OCI-LY1 (cell line): ENCODE data around the gene SYT6.

Experiments used
- H2AFZ ChIP-seq: fragments of 200-600 bp; sonication (generic), shearing (Covaris generic); 2 replicates; pipeline ENCODE4 v1.6.0; 2014; ENCODE audit warnings: antibody characterized with exemption, mild to moderate bottlenecking, low read length
- H3F3A ChIP-seq: fragments of 200-600 bp; sonication (generic), shearing (Covaris generic); 2 replicates; pipeline ENCODE4 v1.6.0; 2014; ENCODE audit warnings: mild to moderate bottlenecking, antibody characterized with exemption, low read length, moderate library complexity; ENCODE audit not compliant: insufficient read depth
- H3K27ac ChIP-seq: fragments of 200-600 bp; sonication (generic); 2 replicates; pipeline ENCODE4 v1.5.1; 2014; ENCODE audit warnings: low read length, mixed run types, mild to moderate bottlenecking, low read depth; ENCODE audit not compliant: poor library complexity, severe bottlenecking
- H3K27me3 ChIP-seq: fragments of 200-600 bp; sonication (generic); 2 replicates; pipeline ENCODE4 v1.6.0; 2014; ENCODE audit warnings: antibody characterized with exemption, mild to moderate bottlenecking, low read length, moderate library complexity; ENCODE audit not compliant: insufficient read depth
- H3K36me3 ChIP-seq: fragments of 200-600 bp; sonication (generic); 2 replicates; pipeline ENCODE4 v1.6.1; 2014; ENCODE audit warnings: mild to moderate bottlenecking, antibody characterized with exemption, low read length, moderate library complexity, mixed read lengths; ENCODE audit not compliant: insufficient read depth
- H3K4me1 ChIP-seq: fragments of 200-600 bp; sonication (generic); 2 replicates; pipeline ENCODE4 v1.5.1; 2014; ENCODE audit warnings: mild to moderate bottlenecking, low read length, moderate library complexity; ENCODE audit not compliant: insufficient read depth, severe bottlenecking
- H3K4me2 ChIP-seq: fragments of 200-600 bp; sonication (generic), shearing (Covaris generic); 2 replicates; pipeline ENCODE4 v1.6.1; 2014; ENCODE audit warnings: low read length
- H3K4me3 ChIP-seq: fragments of 200-600 bp; sonication (generic); 2 replicates; pipeline ENCODE4 v1.5.1; 2014; ENCODE audit warnings: low read length, low read depth, mild to moderate bottlenecking, mixed read lengths; ENCODE audit not compliant: poor library complexity, severe bottlenecking
- H3K79me2 ChIP-seq: fragments of 200-600 bp; shearing (Covaris generic); 2 replicates; pipeline ENCODE4 v1.6.1; 2016; ENCODE audit warnings: mixed run types, low read length, mixed read lengths; ENCODE audit not compliant: insufficient read depth
- H3K9ac ChIP-seq: fragments of 200-600 bp; sonication (generic), shearing (Covaris generic); 2 replicates; pipeline ENCODE4 v1.6.1; 2014; ENCODE audit warnings: mild to moderate bottlenecking, low read length, mixed read lengths
- H3K9me2 ChIP-seq: fragments of 200-600 bp; sonication (generic), shearing (Covaris generic); 2 replicates; pipeline ENCODE4 v1.6.1; 2014; ENCODE audit warnings: low read depth, mild to moderate bottlenecking, low read length, mixed read lengths
- H3K9me3 ChIP-seq: fragments of 200-600 bp; shearing (Covaris generic); 2 replicates; pipeline ENCODE4 v1.6.1; 2014; ENCODE audit warnings: low read length, mixed read lengths
- H4K20me1 ChIP-seq: fragments of 200-600 bp; sonication (generic), shearing (Covaris generic); 2 replicates; pipeline ENCODE4 v1.6.0; 2016; ENCODE audit warnings: mild to moderate bottlenecking, low read length; ENCODE audit not compliant: insufficient read depth
- EZH2 ChIP-seq: fragments of 200-600 bp; sonication (generic), shearing (Covaris generic); IDR thresholded peaks from 2 replicates; pipeline ENCODE4 v1.8.0; 2017; ENCODE audit warnings: borderline replicate concordance, mixed run types, mild to moderate bottlenecking, antibody characterized with exemption, low read length, moderate library complexity, mixed read lengths
- TF ChIP-seq, protein P1 (sequence below): fragments of 200-600 bp; sonication (generic), shearing (Covaris generic); IDR thresholded peaks from 2 replicates; pipeline ENCODE4 v1.5.1; 2017; ENCODE audit warnings: mild to moderate bottlenecking, antibody characterized with exemption, low read length, moderate library complexity, mixed read lengths

SYT6 gene

DNA sequence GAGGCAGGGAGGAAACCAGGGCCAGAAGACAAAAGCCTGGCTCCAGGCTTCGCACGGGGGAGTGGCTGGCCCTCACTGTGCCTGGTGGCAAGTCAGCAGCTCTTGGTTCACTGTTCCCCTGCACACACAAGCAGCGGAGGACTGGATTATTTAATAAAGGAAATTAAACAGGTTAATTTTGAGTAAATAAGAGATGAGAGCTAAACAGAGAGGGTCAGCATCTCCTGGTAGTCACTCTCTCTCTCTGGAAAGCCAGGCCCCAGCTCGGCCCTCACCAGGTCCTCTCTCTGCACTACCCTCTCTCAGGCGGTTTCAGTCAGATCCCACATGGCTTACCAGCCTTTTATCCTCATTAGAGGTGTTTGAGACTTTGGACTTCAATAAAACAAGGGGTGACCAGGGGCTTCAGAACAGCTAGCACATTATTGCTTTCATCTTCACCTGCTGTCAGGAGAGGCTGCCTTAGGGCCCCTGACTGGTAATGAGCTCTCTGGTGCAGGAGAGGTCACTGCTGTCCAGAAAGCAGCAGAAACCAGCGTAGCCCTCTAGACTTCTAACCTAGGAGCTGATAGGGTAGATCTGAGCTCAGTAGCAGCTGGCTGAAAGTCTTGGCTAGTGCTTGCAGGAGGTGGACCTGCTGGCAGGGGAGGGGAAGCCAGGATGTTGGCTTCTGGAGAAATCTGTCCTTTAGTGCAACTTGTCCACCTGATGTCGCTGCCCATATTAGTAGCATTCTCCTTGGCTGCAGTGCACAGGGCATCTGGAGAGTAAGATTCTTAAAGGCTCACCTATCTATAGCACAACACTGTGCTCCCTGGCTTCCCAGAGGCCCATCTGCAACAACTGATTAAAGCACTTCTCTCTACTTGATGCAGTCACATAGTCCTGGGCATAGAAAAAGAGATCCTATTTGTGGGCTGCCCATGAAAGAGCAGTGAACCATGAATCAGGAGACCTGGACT lies 45.9 kb downstream of the SYT6 start:
- H3K9ac ChIP-seq = no peak overlapping the region
- H3K4me2 ChIP-seq = no peak overlapping the region
- H3K9me3 ChIP-seq = no peaks in the 10 kb centered on the region
- no peak overlapping the region for H2AFZ ChIP-seq
- H3F3A ChIP-seq = no peaks in the 10 kb centered on the region
- H3K36me3 ChIP-seq = no peaks in the 10 kb centered on the region
- H3K4me3 ChIP-seq = no peak overlapping the region
- H3K27ac ChIP-seq = no peak overlapping the region
- no peaks in the 10 kb centered on the region for H3K9me2 ChIP-seq
- H4K20me1 ChIP-seq = no peaks in the 10 kb centered on the region
- no peaks in the 10 kb centered on the region for H3K4me1 ChIP-seq
- H3K79me2 ChIP-seq = no peaks in the 10 kb centered on the region
- no peak for TF ChIP-seq EZH2
- TF ChIP-seq, protein P1, sequence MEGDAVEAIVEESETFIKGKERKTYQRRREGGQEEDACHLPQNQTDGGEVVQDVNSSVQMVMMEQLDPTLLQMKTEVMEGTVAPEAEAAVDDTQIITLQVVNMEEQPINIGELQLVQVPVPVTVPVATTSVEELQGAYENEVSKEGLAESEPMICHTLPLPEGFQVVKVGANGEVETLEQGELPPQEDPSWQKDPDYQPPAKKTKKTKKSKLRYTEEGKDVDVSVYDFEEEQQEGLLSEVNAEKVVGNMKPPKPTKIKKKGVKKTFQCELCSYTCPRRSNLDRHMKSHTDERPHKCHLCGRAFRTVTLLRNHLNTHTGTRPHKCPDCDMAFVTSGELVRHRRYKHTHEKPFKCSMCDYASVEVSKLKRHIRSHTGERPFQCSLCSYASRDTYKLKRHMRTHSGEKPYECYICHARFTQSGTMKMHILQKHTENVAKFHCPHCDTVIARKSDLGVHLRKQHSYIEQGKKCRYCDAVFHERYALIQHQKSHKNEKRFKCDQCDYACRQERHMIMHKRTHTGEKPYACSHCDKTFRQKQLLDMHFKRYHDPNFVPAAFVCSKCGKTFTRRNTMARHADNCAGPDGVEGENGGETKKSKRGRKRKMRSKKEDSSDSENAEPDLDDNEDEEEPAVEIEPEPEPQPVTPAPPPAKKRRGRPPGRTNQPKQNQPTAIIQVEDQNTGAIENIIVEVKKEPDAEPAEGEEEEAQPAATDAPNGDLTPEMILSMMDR = no peak
- H3K27me3 ChIP-seq = 0 out of 2 replicates have a peak, but pooled peaks cover 3% of the 10 kb centered on the region

DNA sequence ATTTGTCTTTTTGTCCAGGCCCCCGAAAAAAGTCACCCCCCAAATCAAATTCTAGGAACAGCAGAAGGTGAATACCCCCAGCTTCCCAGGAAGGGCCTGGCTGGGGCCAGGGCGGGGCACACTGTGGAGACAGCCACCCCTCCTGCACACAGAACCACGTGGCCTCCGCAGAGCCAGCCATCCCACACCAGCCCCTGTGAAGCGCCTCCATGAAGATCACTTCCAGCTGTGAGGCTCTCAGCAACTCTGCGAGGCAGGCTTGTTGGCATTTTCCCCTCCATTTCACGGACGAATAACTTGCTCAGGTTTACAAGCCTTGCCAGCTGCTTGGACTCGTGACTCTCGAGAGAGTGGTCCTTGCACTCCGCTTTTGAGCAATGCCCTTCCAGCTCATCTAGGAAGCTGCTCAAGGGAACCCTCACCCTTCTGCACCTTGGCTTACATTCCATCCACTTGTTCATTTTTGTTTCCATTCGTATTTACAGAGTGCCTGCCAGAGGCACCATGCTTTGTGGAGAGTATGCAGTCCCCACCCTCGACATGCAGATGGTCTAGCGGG lies 48.2 kb downstream of the SYT6 start:
- Histone ChIP-seq H3K4me1 (no peaks in the 10 kb centered on the region), H3K9ac (no peak overlapping the region), H3F3A (no peaks in the 10 kb centered on the region), H3K79me2 (no peaks in the 10 kb centered on the region), H4K20me1 (no peaks in the 10 kb centered on the region), H3K27ac (no peak overlapping the region), H3K4me2 (no peak overlapping the region), H3K36me3 (no peaks in the 10 kb centered on the region), H3K9me2 (no peaks in the 10 kb centered on the region), H3K4me3 (no peak overlapping the region), H2AFZ (no peak overlapping the region), H3K27me3 (0 out of 2 replicates have a peak, but pooled peaks cover 3% of the 10 kb centered on the region), H3K9me3 (no peaks in the 10 kb centered on the region)
- TF ChIP-seq, protein P1 = no peak
- TF ChIP-seq EZH2 = no peak

DNA sequence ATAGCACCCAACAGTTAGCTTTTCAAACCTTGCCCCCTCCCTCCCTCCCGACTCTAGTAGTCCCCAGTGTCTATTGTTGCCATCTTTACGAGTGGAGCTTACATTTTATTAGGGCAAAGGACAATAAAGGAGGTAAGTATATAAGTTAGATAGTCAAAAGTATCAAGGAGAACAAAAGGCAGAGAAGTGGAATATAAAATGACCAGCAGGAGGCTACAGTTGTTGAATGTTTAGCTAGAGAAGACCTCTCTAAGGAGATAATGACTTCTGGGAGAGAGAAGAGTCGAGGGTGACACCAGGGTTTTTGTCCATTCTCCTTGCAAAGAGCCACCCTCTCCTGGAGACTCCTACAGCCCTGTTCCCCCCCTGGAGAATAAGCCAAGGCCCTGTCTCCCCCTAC lies 48.7 kb downstream of the SYT6 start:
- Histone ChIP-seq H3K9ac (no peak overlapping the region), H3F3A (no peaks in the 10 kb centered on the region), H3K9me2 (no peaks in the 10 kb centered on the region)

More for the DNA sequence above, 48.7 kb downstream of the SYT6 start:
- Histone ChIP-seq H3K4me2 (no peak overlapping the region), H3K4me1 (no peaks in the 10 kb centered on the region), H4K20me1 (no peaks in the 10 kb centered on the region), H3K27me3 (0 out of 2 replicates have a peak, but pooled peaks cover 3% of the 10 kb centered on the region), H3K4me3 (no peak overlapping the region), H3K79me2 (no peaks in the 10 kb centered on the region), H3K36me3 (no peaks in the 10 kb centered on the region), H3K27ac (no peak overlapping the region), H3K9me3 (no peaks in the 10 kb centered on the region), H2AFZ (no peak overlapping the region)
- TF ChIP-seq EZH2 = no peak
- TF ChIP-seq, protein P1 = no peak
